ENCODE measurements around the gene AIG1.

DNA sequence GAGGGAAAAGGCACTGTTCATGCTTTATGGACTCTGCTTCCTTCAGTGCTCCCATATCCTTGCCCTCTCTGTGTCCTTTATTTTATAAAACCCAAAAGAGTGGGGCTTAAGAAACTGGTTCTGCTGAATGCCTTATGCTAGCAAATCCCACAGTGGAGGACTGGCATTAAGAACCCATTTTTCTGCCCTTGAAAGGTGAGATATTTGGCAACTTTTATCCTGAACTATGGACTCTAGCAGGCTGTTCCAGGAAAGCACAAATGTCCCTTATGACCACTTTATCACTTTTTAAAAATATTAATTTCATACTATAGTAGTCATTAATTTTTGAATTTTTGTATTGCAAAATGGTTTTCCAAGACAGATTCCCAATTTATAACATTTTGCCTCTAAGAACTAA, 296.5 kb downstream of the AIG1 start:
- TF ChIP-seq, protein P1, sequence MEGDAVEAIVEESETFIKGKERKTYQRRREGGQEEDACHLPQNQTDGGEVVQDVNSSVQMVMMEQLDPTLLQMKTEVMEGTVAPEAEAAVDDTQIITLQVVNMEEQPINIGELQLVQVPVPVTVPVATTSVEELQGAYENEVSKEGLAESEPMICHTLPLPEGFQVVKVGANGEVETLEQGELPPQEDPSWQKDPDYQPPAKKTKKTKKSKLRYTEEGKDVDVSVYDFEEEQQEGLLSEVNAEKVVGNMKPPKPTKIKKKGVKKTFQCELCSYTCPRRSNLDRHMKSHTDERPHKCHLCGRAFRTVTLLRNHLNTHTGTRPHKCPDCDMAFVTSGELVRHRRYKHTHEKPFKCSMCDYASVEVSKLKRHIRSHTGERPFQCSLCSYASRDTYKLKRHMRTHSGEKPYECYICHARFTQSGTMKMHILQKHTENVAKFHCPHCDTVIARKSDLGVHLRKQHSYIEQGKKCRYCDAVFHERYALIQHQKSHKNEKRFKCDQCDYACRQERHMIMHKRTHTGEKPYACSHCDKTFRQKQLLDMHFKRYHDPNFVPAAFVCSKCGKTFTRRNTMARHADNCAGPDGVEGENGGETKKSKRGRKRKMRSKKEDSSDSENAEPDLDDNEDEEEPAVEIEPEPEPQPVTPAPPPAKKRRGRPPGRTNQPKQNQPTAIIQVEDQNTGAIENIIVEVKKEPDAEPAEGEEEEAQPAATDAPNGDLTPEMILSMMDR (IDR thresholded peaks at IDR 0.05): no peak
- TF ChIP-seq EZH2 (IDR thresholded peaks at IDR 0.05): no peak
- no peak for TF ChIP-seq EZH2phosphoT487 (IDR thresholded peaks at IDR 0.05)
